Ishikawa (cell line): ENCODE results near the gene SAFB.

Experiments
- CEBPB ChIP-seq: IDR thresholded peaks from 2 replicates; pipeline ENCODE4 v1.6.1; 2012
- CREB1 ChIP-seq: IDR thresholded peaks from 2 replicates; pipeline ENCODE4 v1.6.1; 2012; ENCODE audit warnings: low read depth
- EGR1 ChIP-seq: IDR thresholded peaks from 2 replicates; pipeline ENCODE4 v1.6.1; 2012
- EP300 ChIP-seq: IDR thresholded peaks from 2 replicates; pipeline ENCODE4 v1.6.1; 2012; ENCODE audit warnings: borderline replicate concordance
- FOXM1 ChIP-seq: IDR thresholded peaks from 2 replicates; pipeline ENCODE4 v1.6.1; 2012; ENCODE audit warnings: low read depth, borderline replicate concordance
- NFIC ChIP-seq: IDR thresholded peaks from 2 replicates; pipeline ENCODE4 v1.6.1; 2012
- RAD21 ChIP-seq: IDR thresholded peaks from 2 replicates; pipeline ENCODE4 v1.6.1; 2012; ENCODE audit warnings: low read depth
- TAF1 ChIP-seq: IDR thresholded peaks from 2 replicates; pipeline ENCODE4 v1.6.1; 2012; ENCODE audit warnings: low read depth, mild to moderate bottlenecking
- TCF12 ChIP-seq: IDR thresholded peaks from 2 replicates; pipeline ENCODE4 v1.6.1; 2012; ENCODE audit warnings: low read depth
- TEAD4 ChIP-seq: IDR thresholded peaks from 2 replicates; pipeline ENCODE4 v1.6.1; 2012
- YY1 ChIP-seq: IDR thresholded peaks from 2 replicates; pipeline ENCODE4 v1.6.1; 2012; ENCODE audit warnings: low read depth
- ZBTB7A ChIP-seq: IDR thresholded peaks from 2 replicates; pipeline ENCODE4 v1.6.1; 2012; ENCODE audit warnings: low read depth
- TF ChIP-seq, protein P1 (sequence below): IDR thresholded peaks from 2 replicates; pipeline ENCODE4 v1.6.1; 2012
- TF ChIP-seq, protein P2 (sequence below): IDR thresholded peaks from 2 replicates; pipeline ENCODE4 v1.6.1; 2012; ENCODE audit warnings: low read depth, mild to moderate bottlenecking
- TF ChIP-seq, protein P3 (sequence below): IDR thresholded peaks from 2 replicates; pipeline ENCODE4 v1.6.1; 2012

The SAFB gene

DNA sequence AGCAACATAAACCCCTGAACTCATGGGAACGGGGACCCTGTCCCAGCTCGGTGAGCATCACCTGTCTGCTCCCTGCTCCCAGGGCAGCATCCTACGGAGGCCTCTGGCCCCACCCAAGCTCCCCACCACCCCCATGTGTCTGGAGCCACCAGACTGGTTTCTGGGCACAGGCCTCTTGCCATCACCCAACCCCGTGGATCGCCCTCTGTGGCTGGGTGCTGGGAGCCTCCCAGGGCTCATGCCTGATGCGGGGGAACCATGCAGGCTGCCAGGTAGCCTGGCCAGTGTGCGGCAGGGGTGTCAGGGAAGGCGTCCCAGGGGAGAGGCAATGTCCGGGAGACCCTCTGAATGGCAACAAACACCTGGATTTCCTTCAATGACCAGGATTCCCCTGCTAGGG, 54.7 kb downstream of the SAFB start:
- TF ChIP-seq EP300 (no peak), NFIC (no peak), YY1 (no peak), RAD21 (no peak), TEAD4 (no peak), ZBTB7A (no peak), TCF12 (no peak)
- TF ChIP-seq, protein P1, sequence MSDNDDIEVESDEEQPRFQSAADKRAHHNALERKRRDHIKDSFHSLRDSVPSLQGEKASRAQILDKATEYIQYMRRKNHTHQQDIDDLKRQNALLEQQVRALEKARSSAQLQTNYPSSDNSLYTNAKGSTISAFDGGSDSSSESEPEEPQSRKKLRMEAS, result no peak
- TF ChIP-seq, protein P2, sequence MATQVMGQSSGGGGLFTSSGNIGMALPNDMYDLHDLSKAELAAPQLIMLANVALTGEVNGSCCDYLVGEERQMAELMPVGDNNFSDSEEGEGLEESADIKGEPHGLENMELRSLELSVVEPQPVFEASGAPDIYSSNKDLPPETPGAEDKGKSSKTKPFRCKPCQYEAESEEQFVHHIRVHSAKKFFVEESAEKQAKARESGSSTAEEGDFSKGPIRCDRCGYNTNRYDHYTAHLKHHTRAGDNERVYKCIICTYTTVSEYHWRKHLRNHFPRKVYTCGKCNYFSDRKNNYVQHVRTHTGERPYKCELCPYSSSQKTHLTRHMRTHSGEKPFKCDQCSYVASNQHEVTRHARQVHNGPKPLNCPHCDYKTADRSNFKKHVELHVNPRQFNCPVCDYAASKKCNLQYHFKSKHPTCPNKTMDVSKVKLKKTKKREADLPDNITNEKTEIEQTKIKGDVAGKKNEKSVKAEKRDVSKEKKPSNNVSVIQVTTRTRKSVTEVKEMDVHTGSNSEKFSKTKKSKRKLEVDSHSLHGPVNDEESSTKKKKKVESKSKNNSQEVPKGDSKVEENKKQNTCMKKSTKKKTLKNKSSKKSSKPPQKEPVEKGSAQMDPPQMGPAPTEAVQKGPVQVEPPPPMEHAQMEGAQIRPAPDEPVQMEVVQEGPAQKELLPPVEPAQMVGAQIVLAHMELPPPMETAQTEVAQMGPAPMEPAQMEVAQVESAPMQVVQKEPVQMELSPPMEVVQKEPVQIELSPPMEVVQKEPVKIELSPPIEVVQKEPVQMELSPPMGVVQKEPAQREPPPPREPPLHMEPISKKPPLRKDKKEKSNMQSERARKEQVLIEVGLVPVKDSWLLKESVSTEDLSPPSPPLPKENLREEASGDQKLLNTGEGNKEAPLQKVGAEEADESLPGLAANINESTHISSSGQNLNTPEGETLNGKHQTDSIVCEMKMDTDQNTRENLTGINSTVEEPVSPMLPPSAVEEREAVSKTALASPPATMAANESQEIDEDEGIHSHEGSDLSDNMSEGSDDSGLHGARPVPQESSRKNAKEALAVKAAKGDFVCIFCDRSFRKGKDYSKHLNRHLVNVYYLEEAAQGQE, result no peak

DNA sequence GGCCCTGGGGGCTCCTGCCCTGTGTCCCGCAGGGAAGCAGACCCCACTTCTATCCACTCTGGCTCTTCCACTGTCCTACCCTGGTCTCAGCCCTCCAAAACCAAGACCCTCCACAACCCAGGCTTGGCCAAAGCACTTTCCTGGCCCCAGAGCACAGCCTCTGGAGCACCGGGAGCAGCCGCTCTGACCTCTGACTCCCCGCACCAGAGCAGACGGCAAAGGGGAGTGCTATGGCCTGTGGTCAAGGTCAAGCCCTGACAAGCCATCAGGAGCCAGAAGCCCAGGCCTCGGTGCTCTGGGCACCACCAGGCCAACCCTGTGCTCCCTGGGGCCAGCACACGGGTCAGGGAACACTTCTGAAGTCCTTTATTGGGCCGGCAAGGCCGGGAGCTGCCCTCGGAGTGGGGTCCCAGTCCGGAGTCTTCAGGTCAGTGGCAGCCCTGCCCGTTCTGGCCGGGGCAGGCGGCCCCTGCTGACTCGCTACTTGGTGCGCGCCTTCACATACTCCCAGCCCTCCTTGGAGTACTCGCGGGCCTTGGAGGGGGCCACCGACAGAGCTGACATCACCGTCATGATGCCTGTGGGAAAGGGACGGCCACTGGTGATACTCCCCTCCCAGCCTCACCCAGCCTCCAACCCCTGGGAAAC, 55.3 kb downstream of the SAFB start:
- TF ChIP-seq RAD21, result no peak
- TF ChIP-seq YY1, result no peak
- TF ChIP-seq FOXM1, result no peak
- TF ChIP-seq, protein P3, sequence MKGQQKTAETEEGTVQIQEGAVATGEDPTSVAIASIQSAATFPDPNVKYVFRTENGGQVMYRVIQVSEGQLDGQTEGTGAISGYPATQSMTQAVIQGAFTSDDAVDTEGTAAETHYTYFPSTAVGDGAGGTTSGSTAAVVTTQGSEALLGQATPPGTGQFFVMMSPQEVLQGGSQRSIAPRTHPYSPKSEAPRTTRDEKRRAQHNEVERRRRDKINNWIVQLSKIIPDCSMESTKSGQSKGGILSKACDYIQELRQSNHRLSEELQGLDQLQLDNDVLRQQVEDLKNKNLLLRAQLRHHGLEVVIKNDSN, result no peak
- TF ChIP-seq NFIC, result no peak
- TF ChIP-seq TCF12, result no peak
- TF ChIP-seq EGR1, result no peak
- TF ChIP-seq CREB1, result no peak
- TF ChIP-seq ZBTB7A, result no peak
- no peak for TF ChIP-seq TEAD4
- TF ChIP-seq, protein P1, result no peak
- TF ChIP-seq, protein P2, result no peak
- TF ChIP-seq TAF1, result no peak
- TF ChIP-seq CEBPB, result no peak
- no peak for TF ChIP-seq EP300

DNA sequence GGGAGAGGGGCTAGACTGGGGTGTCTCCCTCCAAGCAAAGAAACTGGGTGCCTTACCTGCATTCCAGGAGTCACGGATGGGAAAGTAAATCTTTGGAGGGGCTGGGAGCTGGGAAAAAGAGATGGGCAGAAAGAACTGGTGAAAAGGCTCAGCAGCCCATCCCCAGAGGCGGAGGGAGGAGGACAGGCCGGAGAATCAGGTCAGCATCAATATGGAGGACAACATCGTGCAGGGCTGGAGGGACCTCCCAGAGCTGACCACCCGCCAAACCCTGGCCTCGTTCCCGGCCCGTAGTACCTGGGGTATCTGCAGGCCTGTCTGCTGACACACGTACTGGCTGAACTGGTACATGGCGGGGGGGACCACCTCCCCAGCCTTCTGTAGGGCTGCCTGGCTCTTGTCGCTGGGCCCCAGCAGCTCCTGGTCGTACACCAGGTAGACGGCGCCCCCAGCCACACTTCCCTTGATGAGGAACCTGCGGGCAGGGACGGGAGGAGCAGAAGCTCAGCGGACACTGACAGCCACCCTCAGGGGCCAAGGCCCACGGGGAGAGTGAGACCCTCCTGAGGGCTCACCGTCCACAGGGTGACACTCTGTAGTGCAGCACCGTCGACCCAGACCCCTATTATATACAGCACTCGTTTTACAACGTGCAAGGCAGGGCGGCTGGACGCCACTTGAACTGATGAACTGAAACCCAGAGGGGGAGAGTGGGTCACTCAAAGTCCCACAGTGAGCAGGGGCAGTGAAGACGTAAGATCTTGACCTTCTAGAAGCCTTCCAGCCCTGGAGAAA, 56.6 kb downstream of the SAFB start:
- TF ChIP-seq ZBTB7A, result no peak
- no peak for TF ChIP-seq CREB1
- no peak for TF ChIP-seq CEBPB
- TF ChIP-seq EP300, result no peak
- no peak for TF ChIP-seq RAD21
- TF ChIP-seq, protein P3, result no peak

DNA sequence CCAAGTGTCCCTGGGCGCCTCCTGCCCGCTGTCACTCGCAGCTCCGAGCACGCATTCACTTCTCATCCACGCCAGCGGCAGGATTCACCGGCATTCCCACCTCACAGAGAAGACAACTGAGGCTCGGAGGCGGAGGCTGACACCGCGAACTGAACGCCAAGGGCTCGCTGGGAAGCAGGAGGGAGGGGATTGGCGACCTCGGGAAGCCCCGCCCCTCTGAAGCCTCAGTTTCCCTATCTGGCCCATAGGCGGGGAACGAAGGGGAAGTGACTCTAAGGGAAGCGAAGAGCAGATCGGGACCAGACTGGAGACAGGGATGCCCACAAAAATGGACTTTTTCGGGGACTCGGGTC, 57.2 kb downstream of the SAFB start:
- TF ChIP-seq EP300, result no peak
- TF ChIP-seq TCF12, result no peak
- no peak for TF ChIP-seq YY1
- TF ChIP-seq, protein P1, result no peak
- no peak for TF ChIP-seq RAD21
- no peak for TF ChIP-seq NFIC
- no peak for TF ChIP-seq CEBPB
- TF ChIP-seq FOXM1, result no peak
- no peak for TF ChIP-seq CREB1
- TF ChIP-seq, protein P3, result no peak
